HCT116 (cell line): ENCODE measurements around the gene DIPK1A. TPM values are rescaled to one million over a fixed set of nuclear protein-coding genes. Genes with fewer than 3 reads are reported as not detected.

Experiments used
- ATAC-seq: fragments of 200-7000 bp; cut with Tn5 transposase; 2 replicates; pipeline ENCODE4 v1.9.1; 2020; ENCODE audit warnings: mild to moderate bottlenecking, moderate library complexity
- BruUV-seq: library from RNA; stranded (reverse); fragments of 400-500 nt; replicated peaks from 2 replicates; lab custom pipeline; 2021; lab: Mats Ljungman, UMichigan
- CTCF ChIA-PET: fragments of 300-600 bp; sonication (Branson Sonifier 250); formaldehyde crosslinking; loops from one replicate; lab custom pipeline; 2021; ENCODE audit warnings: antibody characterized with exemption; lab: Charles Lee
- POLR2A ChIA-PET: fragments of 300-600, 350-600 bp; sonication (Branson Sonifier 250); formaldehyde crosslinking; loops from one replicate; lab custom pipeline; 2021; ENCODE audit warnings: antibody characterized with exemption; lab: Charles Lee
- RAD21 ChIA-PET, 2 experiments: fragments of 300-600 bp; sonication (Branson Sonifier 250); formaldehyde crosslinking; loops; one replicate each; lab custom pipeline; 2023; ENCODE audit warnings: low total read pairs in 2 of 2; ENCODE audit not compliant: uncharacterized antibody in 2 of 2, unreplicated experiment in 2 of 2, low non-redundant PET in 1 of 2; lab: Charles Lee
- DNase-seq: peaks from one replicate; pipeline ENCODE4 v3.0.0-alpha.2; 2010; ENCODE audit warnings: low read depth, low spot score
- H2AFZ ChIP-seq: fragments of 200-600 bp; shearing (Covaris generic), sonication (generic); 2 replicates; pipeline ENCODE4 v1.6.1; 2017; ENCODE audit warnings: low read depth, mixed run types, mixed read lengths, antibody characterized with exemption, low read length; ENCODE audit not compliant: poor library complexity, severe bottlenecking
- H3K27ac ChIP-seq: 2 replicates; pipeline ENCODE4 v1.5.1; 2012; ENCODE audit warnings: low read depth, low read length
- H3K27me3 ChIP-seq: fragments of 200-600 bp; sonication (generic); 2 replicates; pipeline ENCODE4 v1.6.1; 2016; ENCODE audit warnings: mixed run types, low read length, mixed read lengths; ENCODE audit not compliant: insufficient read depth
- H3K36me3 ChIP-seq, 2 experiments: fragments of 200-500 bp in 1 of 2; fragments of 200-600 bp in 1 of 2; sonication (Bioruptor generic) in 1 of 2; sonication (generic) in 1 of 2; 2 replicates each; pipeline versions ENCODE4 v1.5.1 to v1.6.1; 2014 to 2016; ENCODE audit warnings: low read length in 2 of 2, inconsistent platforms in 1 of 2, mixed read lengths in 1 of 2, mixed run types in 1 of 2; ENCODE audit not compliant: insufficient read depth in 2 of 2, control insufficient read depth in 1 of 2
- H3K4me1 ChIP-seq, 2 experiments: fragments of 200-600 bp in 1 of 2; sonication (generic) in 1 of 2; 2 replicates each; pipeline versions ENCODE4 v1.5.1 to v1.6.1; 2012 to 2017; ENCODE audit warnings: low read length in 2 of 2, inconsistent platforms in 1 of 2, mild to moderate bottlenecking in 1 of 2, mixed read lengths in 1 of 2, mixed run types in 1 of 2, moderate library complexity in 1 of 2; ENCODE audit not compliant: insufficient read depth in 2 of 2, control insufficient read depth in 1 of 2
- H3K4me2 ChIP-seq: fragments of 200-600 bp; sonication (generic); 2 replicates; pipeline ENCODE4 v1.6.1; 2017; ENCODE audit warnings: mixed run types, low read length, mixed read lengths
- H3K4me3 ChIP-seq, 2 experiments: fragments of 200-600 bp in 1 of 2; sonication (generic) in 1 of 2; replicated peaks in 1 of 2; 2 replicates each; pipeline ENCODE4 v1.5.1; 2011 to 2016; ENCODE audit warnings: low read length in 2 of 2, control low read depth in 1 of 2, low read depth in 1 of 2, mild to moderate bottlenecking in 1 of 2, mixed read lengths in 1 of 2, mixed run types in 1 of 2
- H3K79me2 ChIP-seq: fragments of 200-600 bp; sonication (generic); 2 replicates; pipeline ENCODE4 v1.6.1; 2017; ENCODE audit warnings: mild to moderate bottlenecking, mixed run types, low read length, moderate library complexity, mixed read lengths; ENCODE audit not compliant: insufficient read depth
- H3K9ac ChIP-seq: fragments of 200-600 bp; sonication (generic); 2 replicates; pipeline ENCODE4 v1.6.1; 2016; ENCODE audit warnings: low read length, mixed read lengths
- H3K9me2 ChIP-seq: fragments of 200-600 bp; sonication (generic), shearing (Covaris generic); 2 replicates; pipeline ENCODE4 v1.6.1; 2017; ENCODE audit warnings: mixed run types, mild to moderate bottlenecking, moderate library complexity; ENCODE audit not compliant: insufficient read depth
- H3K9me3 ChIP-seq, 2 experiments: fragments of 200-500 bp in 1 of 2; fragments of 200-600 bp in 1 of 2; sonication (Bioruptor generic) in 1 of 2; sonication (generic) in 1 of 2; 2 replicates each; pipeline ENCODE4 v1.6.1; 2014 to 2017; ENCODE audit warnings: low read length in 2 of 2, mixed read lengths in 2 of 2, inconsistent platforms in 1 of 2, low read depth in 1 of 2, mild to moderate bottlenecking in 1 of 2, mixed run types in 1 of 2, moderate library complexity in 1 of 2; ENCODE audit not compliant: control insufficient read depth in 1 of 2, insufficient read depth in 1 of 2
- H4K20me1 ChIP-seq: fragments of 200-600 bp; sonication (generic), shearing (Covaris generic); 2 replicates; pipeline ENCODE4 v1.6.1; 2017; ENCODE audit warnings: mixed run types, mild to moderate bottlenecking, moderate library complexity; ENCODE audit not compliant: insufficient read depth
- CBX3 ChIP-seq: IDR thresholded peaks from 2 replicates; pipeline ENCODE4 v1.6.1; 2012; ENCODE audit warnings: low read depth
- EZH2 ChIP-seq: fragments of 200-600 bp; sonication (generic); IDR thresholded peaks from 2 replicates; pipeline ENCODE4 v1.6.1; 2017; ENCODE audit warnings: antibody characterized with exemption, mixed run types
- FOSL1 ChIP-seq: IDR thresholded peaks from 2 replicates; pipeline ENCODE4 v1.6.1; 2012; ENCODE audit warnings: low read depth
- JUND ChIP-seq: IDR thresholded peaks from 2 replicates; pipeline ENCODE4 v1.6.1; 2012
- POLR2A ChIP-seq: IDR thresholded peaks from 2 replicates; pipeline ENCODE4 v1.7.0; 2011; ENCODE audit warnings: borderline replicate concordance; ENCODE audit not compliant: insufficient read depth, insufficient read length; ENCODE audit errors: extremely low read depth
- RAD21 ChIP-seq: IDR thresholded peaks from 2 replicates; pipeline ENCODE4 v1.6.1; 2012; ENCODE audit warnings: low read depth, mild to moderate bottlenecking
- TCF7L2 ChIP-seq: IDR thresholded peaks from 2 replicates; pipeline ENCODE4 v1.7.0; 2011; ENCODE audit warnings: borderline replicate concordance, inconsistent platforms; ENCODE audit not compliant: insufficient read depth, insufficient read length; ENCODE audit errors: extremely low read depth
- ZFX ChIP-seq: fragments of 450-650 bp; IDR thresholded peaks from 2 replicates; pipeline ENCODE4 v1.6.1; 2017
- intact Hi-C: fragments of 100-400 bp; cut with micrococcal nuclease; formaldehyde crosslinking; loops from 2 replicates; pipeline ENCODE4 v1.10.0; 2022
- total RNA-seq: library from RNA; stranded (reverse); gene quantifications from one replicate; pipeline ENCODE4 v1.2.1, GENCODE V29; 2021; ENCODE audit not compliant: unreplicated experiment
- TF ChIP-seq, protein P1 (sequence below): IDR thresholded peaks from 2 replicates; pipeline ENCODE4 v1.6.1; 2012
- TF ChIP-seq, protein P2 (sequence below): IDR thresholded peaks from 2 replicates; pipeline ENCODE4 v1.6.1; 2012; ENCODE audit warnings: low read depth
- TF ChIP-seq, protein P3 (sequence below): IDR thresholded peaks from 2 replicates; pipeline ENCODE4 v1.6.1; 2011; ENCODE audit warnings: mild to moderate bottlenecking, low read length, moderate library complexity; ENCODE audit not compliant: insufficient replicate concordance; ENCODE audit errors: extremely low read depth
- TF ChIP-seq, protein P4 (sequence below), 3 experiments: fragments of 200-600 bp in 1 of 3; sonication (generic) in 1 of 3; IDR thresholded peaks in 2 of 3; conservative IDR thresholded peaks in 1 of 3; 2 replicates each; pipeline ENCODE4 v1.5.1; 2012 to 2017; ENCODE audit warnings: low read depth in 2 of 3, low read length in 2 of 3, antibody characterized with exemption in 1 of 3, borderline replicate concordance in 1 of 3, control low read depth in 1 of 3, mild to moderate bottlenecking in 1 of 3, mixed read lengths in 1 of 3, mixed run types in 1 of 3, moderate library complexity in 1 of 3; ENCODE audit not compliant: insufficient read depth in 1 of 3

The DIPK1A gene
- total RNA-seq, 1 experiment from 2014 or later, result 4.3 TPM

DNA sequence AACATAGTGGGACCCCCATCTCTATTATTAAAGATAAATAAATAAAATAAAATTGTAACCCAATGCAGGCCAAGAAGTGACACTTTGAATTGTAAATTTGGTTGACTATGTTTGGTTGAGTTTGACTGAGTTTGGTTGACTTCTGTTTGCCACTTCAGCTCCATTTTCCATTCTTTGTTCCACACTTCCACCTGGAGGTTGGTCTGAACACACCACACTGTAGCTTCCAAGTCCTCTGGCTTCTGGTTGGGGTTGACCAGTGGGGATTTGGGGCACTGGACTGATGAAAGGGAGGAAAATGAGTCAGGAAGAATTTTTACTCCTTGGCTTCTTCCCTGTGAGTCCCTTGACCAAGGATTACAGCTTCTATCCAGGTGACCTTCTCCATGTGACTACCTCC is 40.6 kb upstream of the DIPK1A start:
- peaks cover 4 to 11% of the 10 kb centered on the region in 2 experiments; a peak in 3 of 4 replicates for H3K4me1 ChIP-seq
- H4K20me1 ChIP-seq, result no peaks in the 10 kb centered on the region
- H3K9me2 ChIP-seq, result no peaks in the 10 kb centered on the region
- intact Hi-C loops, result no loop called here
- H2AFZ ChIP-seq, result no peak overlapping the region
- peak; percentile 17; the same call in 1 of the 2 replicates for TF ChIP-seq RAD21
- TF ChIP-seq POLR2A, result no peak
- DNase-seq (no peak), ATAC-seq (peak; percentile 36; the same call in 1 of the 2 replicates)
- no peaks in the 10 kb centered on the region for H3K36me3 ChIP-seq
- RAD21 ChIA-PET, result no interaction called here
- H3K9me3 ChIP-seq, result no peaks in the 10 kb centered on the region
- no peak overlapping the region for H3K27ac ChIP-seq
- no peak overlapping the region for H3K4me2 ChIP-seq
- no peak overlapping the region for H3K9ac ChIP-seq
- no peak overlapping the region for H3K4me3 ChIP-seq
- CTCF ChIA-PET, result interaction anchor here (2.1 kb wide), 1 partner anchor 143 kb away, joined by 13 read pairs; no protein-coding TSS in a partner anchor
- POLR2A ChIA-PET, result no interaction called here
- H3K27me3 ChIP-seq, result 0 out of 2 replicates have a peak, but pooled peaks cover 4% of the 10 kb centered on the region
- no TSS peak for BruUV-seq
- H3K79me2 ChIP-seq, result no peaks in the 10 kb centered on the region

DNA sequence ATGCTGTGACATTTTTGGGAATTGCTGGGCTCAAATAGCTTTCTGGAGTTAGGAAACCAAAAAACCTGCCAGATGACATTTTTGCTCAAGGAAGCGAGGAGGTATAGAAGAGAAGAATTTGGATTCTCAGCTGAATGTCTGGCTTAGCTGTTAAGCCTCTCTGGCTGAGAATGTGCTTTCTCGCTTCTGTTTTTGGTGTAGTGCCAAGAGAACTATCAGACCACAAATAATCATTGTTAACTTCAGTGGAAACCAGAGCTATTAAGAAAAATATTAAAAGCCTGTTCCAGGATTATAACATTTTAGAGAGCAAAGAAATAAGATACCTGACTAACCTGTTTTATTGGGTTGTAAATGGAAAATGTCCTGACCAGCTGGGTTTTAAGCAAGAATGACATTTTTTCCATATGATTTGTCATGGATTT is 39.5 kb upstream of the DIPK1A start:
- 0 out of 2 replicates have a peak, but pooled peaks cover 4% of the 10 kb centered on the region for H3K27me3 ChIP-seq
- no peaks in the 10 kb centered on the region for H3K9me2 ChIP-seq
- H3K36me3 ChIP-seq, result no peaks in the 10 kb centered on the region
- H3K79me2 ChIP-seq, result no peaks in the 10 kb centered on the region
- H3K4me3 ChIP-seq, result no peak overlapping the region
- ATAC-seq (no peak), DNase-seq (no peak)
- peaks cover 4 to 11% of the 10 kb centered on the region in 2 experiments; a peak in 3 of 4 replicates for H3K4me1 ChIP-seq
- H3K27ac ChIP-seq, result no peak overlapping the region
- H4K20me1 ChIP-seq, result no peaks in the 10 kb centered on the region
- ChIA-PET RAD21 (no interaction called here), POLR2A (no interaction called here), CTCF (interaction anchor here (1.2 to 2.1 kb wide), 2 partner anchors 10 to 142 kb away, joined by 3 to 13 read pairs; no protein-coding TSS in a partner anchor)
- no peak overlapping the region for H2AFZ ChIP-seq
- BruUV-seq, result no TSS peak
- intact Hi-C loops, result no loop called here
- H3K9ac ChIP-seq, result no peak overlapping the region
- H3K4me2 ChIP-seq, result no peak overlapping the region
- H3K9me3 ChIP-seq, result no peaks in the 10 kb centered on the region
- no peak for TF ChIP-seq TCF7L2
- no peak for TF ChIP-seq JUND
- TF ChIP-seq CBX3, result no peak
- no peak for TF ChIP-seq EZH2
- no peak for TF ChIP-seq RAD21
- no peak for TF ChIP-seq FOSL1
- TF ChIP-seq, protein P1, sequence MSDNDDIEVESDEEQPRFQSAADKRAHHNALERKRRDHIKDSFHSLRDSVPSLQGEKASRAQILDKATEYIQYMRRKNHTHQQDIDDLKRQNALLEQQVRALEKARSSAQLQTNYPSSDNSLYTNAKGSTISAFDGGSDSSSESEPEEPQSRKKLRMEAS, result no peak
- TF ChIP-seq, protein P2, sequence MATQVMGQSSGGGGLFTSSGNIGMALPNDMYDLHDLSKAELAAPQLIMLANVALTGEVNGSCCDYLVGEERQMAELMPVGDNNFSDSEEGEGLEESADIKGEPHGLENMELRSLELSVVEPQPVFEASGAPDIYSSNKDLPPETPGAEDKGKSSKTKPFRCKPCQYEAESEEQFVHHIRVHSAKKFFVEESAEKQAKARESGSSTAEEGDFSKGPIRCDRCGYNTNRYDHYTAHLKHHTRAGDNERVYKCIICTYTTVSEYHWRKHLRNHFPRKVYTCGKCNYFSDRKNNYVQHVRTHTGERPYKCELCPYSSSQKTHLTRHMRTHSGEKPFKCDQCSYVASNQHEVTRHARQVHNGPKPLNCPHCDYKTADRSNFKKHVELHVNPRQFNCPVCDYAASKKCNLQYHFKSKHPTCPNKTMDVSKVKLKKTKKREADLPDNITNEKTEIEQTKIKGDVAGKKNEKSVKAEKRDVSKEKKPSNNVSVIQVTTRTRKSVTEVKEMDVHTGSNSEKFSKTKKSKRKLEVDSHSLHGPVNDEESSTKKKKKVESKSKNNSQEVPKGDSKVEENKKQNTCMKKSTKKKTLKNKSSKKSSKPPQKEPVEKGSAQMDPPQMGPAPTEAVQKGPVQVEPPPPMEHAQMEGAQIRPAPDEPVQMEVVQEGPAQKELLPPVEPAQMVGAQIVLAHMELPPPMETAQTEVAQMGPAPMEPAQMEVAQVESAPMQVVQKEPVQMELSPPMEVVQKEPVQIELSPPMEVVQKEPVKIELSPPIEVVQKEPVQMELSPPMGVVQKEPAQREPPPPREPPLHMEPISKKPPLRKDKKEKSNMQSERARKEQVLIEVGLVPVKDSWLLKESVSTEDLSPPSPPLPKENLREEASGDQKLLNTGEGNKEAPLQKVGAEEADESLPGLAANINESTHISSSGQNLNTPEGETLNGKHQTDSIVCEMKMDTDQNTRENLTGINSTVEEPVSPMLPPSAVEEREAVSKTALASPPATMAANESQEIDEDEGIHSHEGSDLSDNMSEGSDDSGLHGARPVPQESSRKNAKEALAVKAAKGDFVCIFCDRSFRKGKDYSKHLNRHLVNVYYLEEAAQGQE, result no peak
- no peak for TF ChIP-seq ZFX
- TF ChIP-seq, protein P3, sequence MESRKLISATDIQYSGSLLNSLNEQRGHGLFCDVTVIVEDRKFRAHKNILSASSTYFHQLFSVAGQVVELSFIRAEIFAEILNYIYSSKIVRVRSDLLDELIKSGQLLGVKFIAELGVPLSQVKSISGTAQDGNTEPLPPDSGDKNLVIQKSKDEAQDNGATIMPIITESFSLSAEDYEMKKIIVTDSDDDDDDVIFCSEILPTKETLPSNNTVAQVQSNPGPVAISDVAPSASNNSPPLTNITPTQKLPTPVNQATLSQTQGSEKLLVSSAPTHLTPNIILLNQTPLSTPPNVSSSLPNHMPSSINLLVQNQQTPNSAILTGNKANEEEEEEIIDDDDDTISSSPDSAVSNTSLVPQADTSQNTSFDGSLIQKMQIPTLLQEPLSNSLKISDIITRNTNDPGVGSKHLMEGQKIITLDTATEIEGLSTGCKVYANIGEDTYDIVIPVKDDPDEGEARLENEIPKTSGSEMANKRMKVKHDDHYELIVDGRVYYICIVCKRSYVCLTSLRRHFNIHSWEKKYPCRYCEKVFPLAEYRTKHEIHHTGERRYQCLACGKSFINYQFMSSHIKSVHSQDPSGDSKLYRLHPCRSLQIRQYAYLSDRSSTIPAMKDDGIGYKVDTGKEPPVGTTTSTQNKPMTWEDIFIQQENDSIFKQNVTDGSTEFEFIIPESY, result no peak
- TF ChIP-seq, protein P4, sequence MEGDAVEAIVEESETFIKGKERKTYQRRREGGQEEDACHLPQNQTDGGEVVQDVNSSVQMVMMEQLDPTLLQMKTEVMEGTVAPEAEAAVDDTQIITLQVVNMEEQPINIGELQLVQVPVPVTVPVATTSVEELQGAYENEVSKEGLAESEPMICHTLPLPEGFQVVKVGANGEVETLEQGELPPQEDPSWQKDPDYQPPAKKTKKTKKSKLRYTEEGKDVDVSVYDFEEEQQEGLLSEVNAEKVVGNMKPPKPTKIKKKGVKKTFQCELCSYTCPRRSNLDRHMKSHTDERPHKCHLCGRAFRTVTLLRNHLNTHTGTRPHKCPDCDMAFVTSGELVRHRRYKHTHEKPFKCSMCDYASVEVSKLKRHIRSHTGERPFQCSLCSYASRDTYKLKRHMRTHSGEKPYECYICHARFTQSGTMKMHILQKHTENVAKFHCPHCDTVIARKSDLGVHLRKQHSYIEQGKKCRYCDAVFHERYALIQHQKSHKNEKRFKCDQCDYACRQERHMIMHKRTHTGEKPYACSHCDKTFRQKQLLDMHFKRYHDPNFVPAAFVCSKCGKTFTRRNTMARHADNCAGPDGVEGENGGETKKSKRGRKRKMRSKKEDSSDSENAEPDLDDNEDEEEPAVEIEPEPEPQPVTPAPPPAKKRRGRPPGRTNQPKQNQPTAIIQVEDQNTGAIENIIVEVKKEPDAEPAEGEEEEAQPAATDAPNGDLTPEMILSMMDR (IDR thresholded peaks at IDR 0.05 in 2 of 3, conservative IDR thresholded peaks at IDR 0.05 in 1 of 3; ENCODE audit: borderline replicate concordance in 1 of 3, insufficient read depth in 1 of 3, low read depth in 2 of 3, low read length in 2 of 3), result no peak
